ENCODE data around the gene PRKAR1B. TPM values are rescaled to one million over a fixed set of nuclear protein-coding genes. Genes with fewer than 3 reads are reported as not detected.

PRKAR1B gene
- total and polyA plus RNA-seq, 10 donors: 9.9 to 39.5 (median 23.5) TPM

DNA sequence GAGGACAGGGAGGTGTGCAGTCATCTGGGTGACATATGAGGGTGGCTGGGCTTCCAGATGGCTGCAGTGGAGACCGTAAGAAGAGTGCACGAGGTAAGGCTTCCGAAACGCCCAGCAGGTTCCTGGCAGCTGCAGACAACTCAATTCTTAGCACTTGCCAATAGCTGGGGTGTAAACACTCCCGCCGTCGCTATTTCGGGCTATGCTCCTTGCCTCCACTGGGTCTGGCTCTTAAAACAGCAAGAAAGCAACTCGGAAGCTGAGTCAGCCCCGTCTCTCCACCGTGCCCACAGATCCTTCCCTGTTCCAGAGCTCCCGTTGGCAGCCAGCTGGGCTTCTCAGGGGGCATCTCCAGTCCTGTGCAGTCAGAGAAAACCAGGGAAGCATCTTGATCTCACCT is 201.3 kb downstream of the PRKAR1B start:
- Histone ChIP-seq H3K27me3 (replicated peaks in 1 of 7) (peaks cover 0 to 31% (median 22%) of the 10 kb centered on the region in 7 donors), H3K4me3 (no peak overlapping the region), H3K9me3 (no peaks in the 10 kb centered on the region), H3K27ac (peak overlapping the region in 3 of 8 donors; percentile 23 to 50 (median 38)), H3K36me3 (no peaks in the 10 kb centered on the region), H3K4me1 (peaks cover 18 to 46% (median 28%) of the 10 kb centered on the region in 6 donors)
- TF ChIP-seq POLR2A (IDR thresholded peaks at IDR 0.05) (no peak), POLR2AphosphoS5 (IDR thresholded peaks at IDR 0.05) (no peak)
- TF ChIP-seq, protein P1, sequence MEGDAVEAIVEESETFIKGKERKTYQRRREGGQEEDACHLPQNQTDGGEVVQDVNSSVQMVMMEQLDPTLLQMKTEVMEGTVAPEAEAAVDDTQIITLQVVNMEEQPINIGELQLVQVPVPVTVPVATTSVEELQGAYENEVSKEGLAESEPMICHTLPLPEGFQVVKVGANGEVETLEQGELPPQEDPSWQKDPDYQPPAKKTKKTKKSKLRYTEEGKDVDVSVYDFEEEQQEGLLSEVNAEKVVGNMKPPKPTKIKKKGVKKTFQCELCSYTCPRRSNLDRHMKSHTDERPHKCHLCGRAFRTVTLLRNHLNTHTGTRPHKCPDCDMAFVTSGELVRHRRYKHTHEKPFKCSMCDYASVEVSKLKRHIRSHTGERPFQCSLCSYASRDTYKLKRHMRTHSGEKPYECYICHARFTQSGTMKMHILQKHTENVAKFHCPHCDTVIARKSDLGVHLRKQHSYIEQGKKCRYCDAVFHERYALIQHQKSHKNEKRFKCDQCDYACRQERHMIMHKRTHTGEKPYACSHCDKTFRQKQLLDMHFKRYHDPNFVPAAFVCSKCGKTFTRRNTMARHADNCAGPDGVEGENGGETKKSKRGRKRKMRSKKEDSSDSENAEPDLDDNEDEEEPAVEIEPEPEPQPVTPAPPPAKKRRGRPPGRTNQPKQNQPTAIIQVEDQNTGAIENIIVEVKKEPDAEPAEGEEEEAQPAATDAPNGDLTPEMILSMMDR (IDR thresholded peaks at IDR 0.05 in 8 of 11, conservative IDR thresholded peaks at IDR 0.05 in 3 of 11): no peak
- intact Hi-C loops (cut with DNase I; ENCODE audit: low total_unique reads): no loop called here
- DNase-seq: no peak
- WGBS, 5 donors: 79 to 85% (median 82%) methylated on average over 10 to 12 of the region's 12 CpGs

DNA sequence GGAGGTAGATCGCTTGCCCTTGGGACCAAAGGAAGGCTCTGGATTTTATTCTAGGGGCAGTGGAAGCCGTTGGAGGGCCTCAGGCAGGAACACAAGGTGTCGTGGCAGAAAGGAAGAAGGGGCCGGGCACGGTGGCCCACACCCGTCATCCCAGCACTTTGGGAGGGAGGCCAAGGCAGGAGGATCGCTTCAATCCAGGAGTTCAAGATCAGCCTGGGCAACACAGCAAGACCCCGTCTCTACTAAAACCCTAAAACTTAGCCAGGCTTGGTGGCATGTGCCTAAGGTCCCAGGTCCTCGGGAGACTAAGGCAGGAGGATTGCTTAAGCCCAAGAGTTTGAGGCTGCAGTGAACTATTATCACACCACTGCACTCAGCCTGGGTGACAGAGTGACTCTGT is 202.3 kb downstream of the PRKAR1B start:
- H3K27ac ChIP-seq: no peak overlapping the region
- intact Hi-C loops (cut with DNase I; ENCODE audit: low total_unique reads): no loop called here
- H3K4me3 ChIP-seq: no peak overlapping the region
- TF ChIP-seq, protein P1 (IDR thresholded peaks at IDR 0.05 in 8 of 11, conservative IDR thresholded peaks at IDR 0.05 in 3 of 11): no peak
- TF ChIP-seq POLR2A (IDR thresholded peaks at IDR 0.05) (no peak), POLR2AphosphoS5 (IDR thresholded peaks at IDR 0.05) (no peak)
- peaks cover 0 to 38% (median 32%) of the 10 kb centered on the region in 7 donors for H3K27me3 ChIP-seq (replicated peaks in 1 of 7)
- H3K9me3 ChIP-seq: no peaks in the 10 kb centered on the region
- no peaks in the 10 kb centered on the region for H3K36me3 ChIP-seq
- DNase-seq: no peak
- 86 to 92% (median 89%) methylated on average over 9 of the region's 9 CpGs for WGBS, 5 donors
- H3K4me1 ChIP-seq: peaks cover 24 to 56% (median 37%) of the 10 kb centered on the region in 6 donors

DNA sequence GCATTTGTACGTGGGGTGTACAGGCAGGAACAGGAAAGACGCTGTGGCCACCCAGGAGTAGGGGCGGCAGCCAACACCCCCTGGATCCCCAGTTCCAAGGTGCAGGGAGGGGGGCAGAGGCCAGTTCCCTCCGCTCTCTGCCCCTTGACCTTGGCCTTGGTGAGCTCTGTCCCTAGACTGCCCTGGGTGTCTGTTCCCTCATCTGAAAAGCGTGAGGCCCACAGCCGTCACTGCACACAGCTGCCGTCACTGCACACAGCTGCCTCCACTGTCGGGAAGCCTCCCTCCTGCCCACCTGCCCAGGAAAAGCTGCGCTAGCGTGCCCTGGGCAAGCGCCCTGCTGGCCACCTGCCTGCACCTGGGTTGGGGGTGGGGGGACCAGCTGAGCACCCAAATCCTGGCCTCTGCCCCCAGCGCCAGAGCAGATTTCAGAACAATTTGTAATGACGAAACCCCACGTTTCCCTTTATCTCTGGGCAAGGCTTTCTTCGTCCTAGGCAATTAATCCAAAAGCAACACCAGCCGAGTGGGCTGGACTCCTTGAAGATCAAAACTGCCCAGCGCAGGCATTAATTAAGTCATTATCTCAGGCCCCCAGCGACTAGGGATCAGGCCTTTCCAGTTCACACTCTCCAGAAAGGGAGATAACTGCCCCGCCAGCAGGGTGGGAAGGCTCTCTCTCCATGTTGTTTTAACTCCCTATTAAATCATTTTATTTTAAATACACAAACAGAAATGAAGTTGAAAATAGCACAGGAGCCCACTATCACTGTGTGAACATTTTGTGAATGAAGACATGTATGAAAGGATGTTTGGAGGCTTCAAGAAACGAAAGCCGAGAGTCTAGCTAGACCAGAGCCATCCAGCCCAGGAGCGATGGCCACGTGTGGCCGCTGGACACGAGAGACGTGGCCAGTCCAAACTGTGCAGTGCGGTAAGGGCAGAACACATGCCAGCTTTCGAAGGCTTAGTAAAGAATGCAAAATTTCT is 203.4 kb downstream of the PRKAR1B start:
- no peaks in the 10 kb centered on the region for H3K36me3 ChIP-seq
- DNase-seq: no peak
- 71 to 79% (median 74%) methylated on average over 25 to 28 of the region's 28 CpGs for WGBS, 5 donors
- TF ChIP-seq POLR2A (IDR thresholded peaks at IDR 0.05) (no peak), POLR2AphosphoS5 (IDR thresholded peaks at IDR 0.05) (peak in 2 of 3 donors; percentile 10 to 35)
- TF ChIP-seq, protein P1 (IDR thresholded peaks at IDR 0.05 in 8 of 11, conservative IDR thresholded peaks at IDR 0.05 in 3 of 11): no peak
- H3K27me3 ChIP-seq (replicated peaks in 1 of 7): peaks cover 0 to 48% (median 39%) of the 10 kb centered on the region in 7 donors
- H3K4me1 ChIP-seq: peaks cover 24 to 63% (median 43%) of the 10 kb centered on the region in 6 donors
- H3K27ac ChIP-seq: peak overlapping the region in 4 of 8 donors; percentile 48 to 90 (median 87)
- intact Hi-C loops (cut with DNase I; ENCODE audit: low total_unique reads): no loop called here
- H3K4me3 ChIP-seq: peak overlapping the region in 1 of 8 donors; percentile 67
- no peaks in the 10 kb centered on the region for H3K9me3 ChIP-seq

DNA sequence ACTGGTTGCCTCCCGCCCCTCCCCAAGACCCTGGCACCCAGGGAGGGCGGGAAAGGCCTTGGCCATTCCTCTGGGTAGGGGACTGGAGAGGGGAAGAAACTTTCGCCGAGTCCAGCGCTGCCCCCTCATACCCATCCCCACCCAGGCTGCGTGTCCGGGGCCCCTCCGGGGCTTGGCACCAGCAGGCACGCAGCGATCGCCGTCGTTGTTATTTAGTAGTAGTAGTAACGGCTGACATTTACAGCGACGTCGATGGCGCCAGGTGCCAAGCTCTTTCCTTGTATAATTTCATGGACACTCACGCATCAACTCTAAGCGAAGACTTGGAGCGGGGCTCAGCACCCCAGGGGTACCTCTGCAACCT is 204.1 kb downstream of the PRKAR1B start:
- DNase-seq: no peak
- no peaks in the 10 kb centered on the region for H3K9me3 ChIP-seq
- H3K36me3 ChIP-seq: no peaks in the 10 kb centered on the region
- peaks cover 24 to 70% (median 50%) of the 10 kb centered on the region in 6 donors for H3K4me1 ChIP-seq
- H3K27me3 ChIP-seq (replicated peaks in 1 of 7): peaks cover 0 to 55% (median 46%) of the 10 kb centered on the region in 7 donors
- intact Hi-C loops (cut with DNase I; ENCODE audit: low total_unique reads): no loop called here
- TF ChIP-seq, protein P1 (IDR thresholded peaks at IDR 0.05 in 8 of 11, conservative IDR thresholded peaks at IDR 0.05 in 3 of 11): no peak
- TF ChIP-seq POLR2AphosphoS5 (IDR thresholded peaks at IDR 0.05) (no peak), POLR2A (IDR thresholded peaks at IDR 0.05) (no peak)
- WGBS, 5 donors: 28 to 35% (median 30%) methylated on average over 16 to 21 of the region's 21 CpGs
- H3K4me3 ChIP-seq: peak overlapping the region; percentile 40 to 85 (median 56)
- H3K27ac ChIP-seq: peak overlapping the region in 7 of 8 donors; percentile 13 to 90 (median 86)
